CD8-positive, alpha-beta memory T cell (primary cell): ENCODE measurements around the gene UNKL. TPM values are rescaled to one million over a fixed set of nuclear protein-coding genes. Genes with fewer than 3 reads are reported as not detected.
"Not testable (repeated sequence)": the region's sequence is repeated elsewhere in the genome, so short reads cannot be mapped to it uniquely, and the experiment has no call there.

Source experiments
- CTCF ChIA-PET: fragments of 350-600 bp; sonication (Branson Sonifier 250); formaldehyde crosslinking; loops from one replicate; lab custom pipeline; 2021; ENCODE audit warnings: antibody characterized with exemption; lab: Charles Lee
- POLR2A ChIA-PET: fragments of 350-600 bp; sonication (Branson Sonifier 250); formaldehyde crosslinking; loops from one replicate; lab custom pipeline; 2021; ENCODE audit warnings: antibody characterized with exemption; lab: Charles Lee
- DNase-seq, 5 donors: peaks; one replicate each; pipeline versions ENCODE4 v3.0.0 to v3.0.0-alpha.2; 2020 to 2022; ENCODE audit warnings: mixed read lengths in 1 of 5
- H3K27ac ChIP-seq: one replicate; pipeline ENCODE4 v1.7.0; 2013; ENCODE audit warnings: low read depth, mild to moderate bottlenecking, low read length, moderate library complexity
- H3K27me3 ChIP-seq: 2 replicates; pipeline ENCODE4 v1.7.0; 2013; ENCODE audit warnings: low read length, mild to moderate bottlenecking; ENCODE audit not compliant: insufficient read depth, poor library complexity, severe bottlenecking
- H3K36me3 ChIP-seq: 2 replicates; pipeline ENCODE4 v1.7.0; 2013; ENCODE audit warnings: mild to moderate bottlenecking, low read length, moderate library complexity; ENCODE audit not compliant: insufficient read depth
- H3K4me1 ChIP-seq: 2 replicates; pipeline ENCODE4 v1.7.0; 2013; ENCODE audit warnings: mild to moderate bottlenecking, low read length, moderate library complexity; ENCODE audit not compliant: insufficient read depth
- H3K4me3 ChIP-seq: 2 replicates; pipeline ENCODE4 v1.7.0; 2013; ENCODE audit warnings: mild to moderate bottlenecking, low read length
- H3K9me3 ChIP-seq: 2 replicates; pipeline ENCODE4 v1.7.0; 2013; ENCODE audit warnings: mild to moderate bottlenecking, low read length
- H3K27ac Mint-ChIP-seq, 8 donors: one replicate each; pipeline ENCODE4 v1.8.0; 2020 to 2021; ENCODE audit warnings: mixed read lengths in 8 of 8, mild to moderate bottlenecking in 6 of 8, inconsistent platforms in 3 of 8, moderate library complexity in 3 of 8
- H3K27me3 Mint-ChIP-seq, 2 donors: one replicate each; pipeline ENCODE4 v1.8.0; 2020 to 2021; ENCODE audit warnings: mixed read lengths in 2 of 2, mild to moderate bottlenecking in 1 of 2, moderate library complexity in 1 of 2
- H3K36me3 Mint-ChIP-seq, 3 donors: one replicate each; pipeline ENCODE4 v1.8.0; 2020 to 2021; ENCODE audit warnings: mixed read lengths in 3 of 3, inconsistent platforms in 1 of 3, mild to moderate bottlenecking in 1 of 3
- H3K4me1 Mint-ChIP-seq, 3 donors: one replicate each; pipeline ENCODE4 v1.8.0; 2020 to 2021; ENCODE audit warnings: mixed read lengths in 3 of 3, inconsistent platforms in 1 of 3, mild to moderate bottlenecking in 1 of 3
- H3K4me3 Mint-ChIP-seq, 7 donors: one replicate each; pipeline ENCODE4 v1.8.0; 2020 to 2021; ENCODE audit warnings: mixed read lengths in 7 of 7, mild to moderate bottlenecking in 6 of 7, moderate library complexity in 4 of 7, inconsistent platforms in 2 of 7
- H3K9me3 Mint-ChIP-seq, 5 donors: one replicate each; pipeline ENCODE4 v1.8.0; 2020 to 2022; ENCODE audit warnings: mixed read lengths in 5 of 5, mild to moderate bottlenecking in 3 of 5, moderate library complexity in 2 of 5, inconsistent platforms in 1 of 5
- polyA plus RNA-seq: library from polyadenylated mRNA; unstranded; fragments of 300-500 nt; fragmentation: Illumina TruSeq; gene quantifications from one replicate; pipeline ENCODE4 v1.2.3, GENCODE V29; 2021
- total RNA-seq, 2 experiments: library from RNA; stranded (reverse); gene quantifications; one replicate each; pipeline ENCODE4 v1.2.3, GENCODE V29; 2021

UNKL gene
- total and polyA plus RNA-seq, 3 experiments from 2014 or later, result 8.1 to 38.0 (median 32.9) TPM

GRCh38 chr16:1443403-1443973, 29.0 kb upstream of the UNKL start:
- Histone ChIP-seq H3K27me3 (no peaks in the 10 kb centered on the region), H3K4me3 (no peak overlapping the region), H3K36me3 (no peaks in the 10 kb centered on the region), H3K9me3 (no peaks in the 10 kb centered on the region), H3K27ac (no peak overlapping the region), H3K4me1 (no peaks in the 10 kb centered on the region)
- Mint-ChIP-seq H3K4me1 (no peaks in the 10 kb centered on the region), H3K27ac (no peak overlapping the region), H3K36me3 (peaks cover 0 to 13% (median 0%) of the 10 kb centered on the region in 3 donors), H3K27me3 (no peaks in the 10 kb centered on the region), H3K9me3 (no peaks in the 10 kb centered on the region), H3K4me3 (no peak overlapping the region)
- DNase-seq, result no peak
- POLR2A ChIA-PET, result interaction anchor here (0.5 kb wide), 1 partner anchor 28 kb away, joined by 6 read pairs; no protein-coding TSS in a partner anchor
- CTCF ChIA-PET, result no interaction called here

GRCh38 chr16:1442697-1443096, 28.2 kb upstream of the UNKL start:
- DNase-seq, result no peak
- CTCF ChIA-PET, result no interaction called here
- POLR2A ChIA-PET, result no interaction called here
- Mint-ChIP-seq H3K36me3 (peaks cover 0 to 5% (median 0%) of the 10 kb centered on the region in 3 donors), H3K27me3 (no peaks in the 10 kb centered on the region), H3K9me3 (no peaks in the 10 kb centered on the region), H3K4me1 (no peaks in the 10 kb centered on the region), H3K4me3 (no peak overlapping the region), H3K27ac (no peak overlapping the region)
- H3K4me3 ChIP-seq, result no peak overlapping the region
- H3K4me1 ChIP-seq, result no peaks in the 10 kb centered on the region
- no peaks in the 10 kb centered on the region for H3K27me3 ChIP-seq
- no peaks in the 10 kb centered on the region for H3K36me3 ChIP-seq
- no peaks in the 10 kb centered on the region for H3K9me3 ChIP-seq
- no peak overlapping the region for H3K27ac ChIP-seq

GRCh38 chr16:1441391-1441829, 26.9 kb upstream of the UNKL start:
- Mint-ChIP-seq H3K36me3 (peaks cover 0 to 4% (median 0%) of the 10 kb centered on the region in 3 donors), H3K4me1 (no peaks in the 10 kb centered on the region), H3K9me3 (no peaks in the 10 kb centered on the region), H3K4me3 (no peak overlapping the region), H3K27me3 (no peaks in the 10 kb centered on the region), H3K27ac (no peak overlapping the region)
- no peak for DNase-seq
- Histone ChIP-seq H3K27ac (no peak overlapping the region), H3K4me1 (no peaks in the 10 kb centered on the region), H3K36me3 (no peaks in the 10 kb centered on the region), H3K4me3 (no peak overlapping the region), H3K9me3 (no peaks in the 10 kb centered on the region), H3K27me3 (no peaks in the 10 kb centered on the region)
- ChIA-PET CTCF (no interaction called here), POLR2A (no interaction called here)

- H3K4me3 ChIP-seq, H3K4me1 ChIP-seq, H3K27me3 ChIP-seq, DNase-seq, CTCF ChIA-PET, H3K4me3 Mint-ChIP-seq, H3K36me3 ChIP-seq, H3K27me3 Mint-ChIP-seq, H3K4me1 Mint-ChIP-seq, H3K36me3 Mint-ChIP-seq, H3K9me3 ChIP-seq, H3K9me3 Mint-ChIP-seq, H3K27ac ChIP-seq: not testable (repeated sequence)
- peak overlapping the region in 1 of 8 donors; percentile 26 for H3K27ac Mint-ChIP-seq
- POLR2A ChIA-PET, result interaction anchor here (0.7 kb wide), 1 partner anchor 13 kb away, joined by 5 read pairs; no protein-coding TSS in a partner anchor
Observed at GRCh38 chr16:1439699-1440074, 25.2 kb upstream of the UNKL start.

GRCh38 chr16:1439058-1439698, 24.7 kb upstream of the UNKL start:
- no peaks in the 10 kb centered on the region for H3K36me3 Mint-ChIP-seq
- Histone ChIP-seq H3K27me3 (no peaks in the 10 kb centered on the region), H3K4me1 (no peaks in the 10 kb centered on the region), H3K4me3 (no peak overlapping the region), H3K36me3 (no peaks in the 10 kb centered on the region), H3K9me3 (no peaks in the 10 kb centered on the region), H3K27ac (no peak overlapping the region)
- H3K4me3 Mint-ChIP-seq, result no peak overlapping the region
- DNase-seq, result no peak
- no peaks in the 10 kb centered on the region for H3K27me3 Mint-ChIP-seq
- CTCF ChIA-PET, result no interaction called here
- H3K27ac Mint-ChIP-seq, result no peak overlapping the region
- H3K4me1 Mint-ChIP-seq, result no peaks in the 10 kb centered on the region
- H3K9me3 Mint-ChIP-seq, result no peaks in the 10 kb centered on the region
- POLR2A ChIA-PET, result no interaction called here

- no peaks in the 10 kb centered on the region for H3K36me3 ChIP-seq
- no peaks in the 10 kb centered on the region for H3K4me1 ChIP-seq
- H3K4me3 ChIP-seq, result no peak overlapping the region
- ChIA-PET POLR2A (interaction anchor here (0.6 kb wide), 1 partner anchor 24 kb away, joined by 3 read pairs; no protein-coding TSS in a partner anchor), CTCF (no interaction called here)
- H3K27me3 ChIP-seq, result no peaks in the 10 kb centered on the region
- Mint-ChIP-seq H3K4me1 (no peaks in the 10 kb centered on the region), H3K27ac (no peak overlapping the region), H3K4me3 (no peak overlapping the region), H3K9me3 (no peaks in the 10 kb centered on the region), H3K36me3 (no peaks in the 10 kb centered on the region), H3K27me3 (no peaks in the 10 kb centered on the region)
- no peak for DNase-seq
- H3K9me3 ChIP-seq, result no peaks in the 10 kb centered on the region
- H3K27ac ChIP-seq, result no peak overlapping the region
Observed at GRCh38 chr16:1438229-1439057, 23.9 kb upstream of the UNKL start.

- ChIA-PET CTCF (no interaction called here), POLR2A (no interaction called here)
- Mint-ChIP-seq H3K27ac (no peak overlapping the region), H3K4me1 (no peaks in the 10 kb centered on the region), H3K36me3 (no peaks in the 10 kb centered on the region), H3K9me3 (no peaks in the 10 kb centered on the region), H3K4me3 (no peak overlapping the region), H3K27me3 (no peaks in the 10 kb centered on the region)
- H3K36me3 ChIP-seq, result no peaks in the 10 kb centered on the region
- H3K4me3 ChIP-seq, result no peak overlapping the region
- no peaks in the 10 kb centered on the region for H3K4me1 ChIP-seq
- no peaks in the 10 kb centered on the region for H3K27me3 ChIP-seq
- no peak for DNase-seq
- H3K27ac ChIP-seq, result no peak overlapping the region
- no peaks in the 10 kb centered on the region for H3K9me3 ChIP-seq
Observed at GRCh38 chr16:1437606-1438005, 23.1 kb upstream of the UNKL start.

- CTCF ChIA-PET, result no interaction called here
- no peaks in the 10 kb centered on the region for H3K27me3 Mint-ChIP-seq
- peaks cover 0 to 5% (median 0%) of the 10 kb centered on the region in 3 donors for H3K4me1 Mint-ChIP-seq
Observed at GRCh38 chr16:1436731-1437355, 22.3 kb upstream of the UNKL start.

More at GRCh38 chr16:1436731-1437355, 22.3 kb upstream of the UNKL start:
- no peaks in the 10 kb centered on the region for H3K27me3 ChIP-seq
- Mint-ChIP-seq H3K27ac (no peak overlapping the region), H3K9me3 (no peaks in the 10 kb centered on the region), H3K36me3 (no peaks in the 10 kb centered on the region), H3K4me3 (no peak overlapping the region)
- H3K4me1 ChIP-seq, result no peaks in the 10 kb centered on the region
- no peak for DNase-seq
- H3K36me3 ChIP-seq, result no peaks in the 10 kb centered on the region
- POLR2A ChIA-PET, result no interaction called here
- H3K27ac ChIP-seq, result no peak overlapping the region
- H3K4me3 ChIP-seq, result no peak overlapping the region
- H3K9me3 ChIP-seq, result no peaks in the 10 kb centered on the region
